Stimulated activated naive CD8-positive, alpha-beta T cell treated with anti-CD3 and anti-CD28 coated beads, Interleukin-15, amount 100 ng/mL, for 72 hours (primary cell): ENCODE results near the gene TELO2.

ENCODE experiments used
- ATAC-seq: fragments of 150-1000 bp; cut with Tn5 transposase; 2 replicates; pipeline ENCODE4 v1.10.0; 2021; ENCODE audit warnings: mild to moderate bottlenecking, moderate library complexity
- DNase-seq, 2 donors: peaks; one replicate each; pipeline ENCODE4 v3.0.0; 2021 to 2022
- H3K27ac Mint-ChIP-seq, 2 donors: one replicate each; pipeline ENCODE4 v1.8.0; 2022; ENCODE audit warnings: mild to moderate bottlenecking in 2 of 2, mixed read lengths in 2 of 2, moderate library complexity in 2 of 2
- H3K27me3 Mint-ChIP-seq: one replicate; pipeline ENCODE4 v1.8.0; 2022; ENCODE audit warnings: mixed read lengths
- H3K4me1 Mint-ChIP-seq: one replicate; pipeline ENCODE4 v1.8.0; 2022; ENCODE audit warnings: mild to moderate bottlenecking, mixed read lengths
- H3K4me3 Mint-ChIP-seq, 2 donors: one replicate each; pipeline ENCODE4 v1.8.0; 2022; ENCODE audit warnings: mild to moderate bottlenecking in 2 of 2, mixed read lengths in 2 of 2, moderate library complexity in 1 of 2
- H3K9me3 Mint-ChIP-seq, 2 donors: one replicate each; pipeline ENCODE4 v1.8.0; 2022; ENCODE audit warnings: mixed read lengths in 2 of 2

The TELO2 gene

DNA sequence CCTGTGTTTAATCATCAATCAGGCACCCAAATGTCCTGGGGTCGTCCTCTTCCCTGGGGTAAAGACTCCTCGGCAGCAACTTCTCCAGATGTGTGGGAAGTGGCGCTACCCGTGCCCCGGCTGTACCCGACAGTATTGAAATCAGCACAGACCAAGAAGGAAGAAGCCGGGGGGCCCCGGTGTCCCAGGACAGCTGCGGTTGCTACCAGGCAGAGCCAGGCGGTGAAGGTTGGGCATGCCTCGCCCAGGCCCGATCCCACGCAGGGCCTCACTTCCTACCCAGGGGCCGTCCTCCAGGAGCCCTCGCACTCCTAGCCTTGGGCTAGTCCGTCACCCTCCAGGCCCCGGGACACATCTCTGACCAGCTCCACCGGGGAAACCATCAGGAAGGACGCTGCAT lies 39.8 kb upstream of the TELO2 start:
- no peaks in the 10 kb centered on the region for H3K27me3 Mint-ChIP-seq
- no peak overlapping the region for H3K27ac Mint-ChIP-seq
- ATAC-seq = no peak
- DNase-seq = no peak
- no peak overlapping the region for H3K4me3 Mint-ChIP-seq
- H3K4me1 Mint-ChIP-seq = peaks cover 5% of the 10 kb centered on the region
- H3K9me3 Mint-ChIP-seq = no peaks in the 10 kb centered on the region

DNA sequence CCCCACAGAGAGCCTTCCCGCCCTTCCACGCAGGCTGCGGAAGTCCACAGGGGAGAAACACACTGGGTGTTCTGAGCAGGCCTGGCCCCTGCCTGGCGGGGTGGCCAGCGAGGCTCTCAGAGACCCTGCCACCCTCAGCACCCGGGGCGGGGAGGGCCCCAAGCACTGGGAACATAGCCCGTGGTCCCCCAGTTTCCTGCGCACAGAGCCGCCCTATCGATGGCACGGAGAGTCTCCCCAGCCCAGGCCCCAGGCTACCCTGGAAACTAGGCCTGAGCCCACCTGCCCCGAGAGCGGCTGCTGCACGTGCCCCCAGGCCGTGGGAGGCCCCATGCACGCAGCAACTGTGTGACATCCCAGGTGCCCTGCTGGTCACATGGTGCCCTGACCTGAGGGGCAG lies 38.6 kb upstream of the TELO2 start:
- DNase-seq = no peak
- Mint-ChIP-seq H3K4me1 (peaks cover 14% of the 10 kb centered on the region), H3K27me3 (no peaks in the 10 kb centered on the region), H3K9me3 (no peaks in the 10 kb centered on the region), H3K27ac (no peak overlapping the region), H3K4me3 (no peak overlapping the region)
- ATAC-seq = no peak

DNA sequence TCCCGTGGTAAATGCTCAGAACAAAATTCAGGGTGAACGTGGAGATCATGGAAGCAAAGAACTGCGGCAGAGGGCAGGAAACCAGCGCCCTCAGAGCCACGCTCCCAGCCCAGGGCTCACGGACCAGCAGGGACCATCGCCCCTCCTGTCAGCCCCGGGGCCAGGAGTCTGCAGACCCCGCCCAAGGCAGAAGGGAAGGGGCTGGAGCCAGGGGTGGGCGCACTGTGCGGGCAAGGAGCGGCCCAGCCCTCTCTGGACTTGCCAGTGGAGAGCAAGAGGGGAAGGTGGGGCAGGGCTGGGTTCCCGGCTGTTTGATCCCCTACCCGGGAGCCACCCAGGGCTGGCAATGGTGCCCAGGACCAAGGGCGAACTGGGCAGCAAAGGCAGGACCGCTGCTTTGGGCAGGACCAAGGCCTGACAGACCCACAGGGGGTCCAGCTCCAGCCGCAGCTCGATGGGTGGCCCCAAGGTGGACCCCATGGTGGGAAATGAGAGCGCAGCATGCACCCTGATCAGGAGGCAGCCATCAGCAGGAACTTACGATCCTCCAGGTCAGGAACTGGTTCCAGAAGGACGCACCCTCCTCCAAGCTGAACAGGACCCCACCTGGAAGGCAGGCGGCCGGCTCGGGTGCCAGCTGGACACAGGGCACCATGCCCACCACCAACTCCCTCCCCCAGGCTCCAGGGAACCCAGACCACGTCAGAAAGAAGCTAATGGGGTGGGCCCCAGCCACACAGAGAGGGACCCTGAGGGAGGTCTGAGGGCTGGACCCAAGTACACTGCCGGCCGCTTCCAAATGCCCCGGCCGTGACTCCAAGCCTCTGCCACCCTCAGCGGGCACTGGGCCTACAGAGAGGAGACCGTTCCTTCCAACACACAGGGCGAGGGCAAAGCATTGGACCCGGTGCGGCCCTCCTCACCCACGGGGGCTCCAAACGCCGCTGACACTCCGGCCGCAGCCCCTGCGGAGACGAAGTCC lies 37.7 kb upstream of the TELO2 start:
- Mint-ChIP-seq H3K27me3 (no peaks in the 10 kb centered on the region), H3K27ac (no peak overlapping the region)

DNA sequence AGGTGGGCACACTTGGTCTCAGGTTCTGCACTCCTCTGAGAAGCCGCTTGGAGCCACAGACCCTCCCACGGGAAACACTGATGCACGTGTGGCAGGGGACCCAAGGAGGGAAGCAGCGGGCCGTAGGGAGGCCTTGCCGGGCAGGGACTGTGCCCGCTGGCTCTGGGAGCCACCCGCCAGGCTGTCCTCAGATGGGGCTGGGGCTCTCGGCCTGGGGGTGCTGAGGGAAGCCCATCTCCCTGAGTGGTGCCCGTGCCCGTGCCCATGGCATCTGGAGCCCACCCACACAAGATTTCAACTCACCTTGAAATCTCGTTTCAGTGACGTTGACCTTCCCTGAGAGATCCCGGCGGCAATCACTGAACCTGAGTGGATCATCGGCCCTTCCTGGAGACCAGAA lies 36.2 kb upstream of the TELO2 start:
- Mint-ChIP-seq H3K4me3 (no peak overlapping the region), H3K27ac (no peak overlapping the region), H3K27me3 (no peaks in the 10 kb centered on the region), H3K4me1 (peaks cover 9% of the 10 kb centered on the region), H3K9me3 (no peaks in the 10 kb centered on the region)
- DNase-seq (no peak), ATAC-seq (no peak)

More for the DNA sequence above, 37.7 kb upstream of the TELO2 start:
- Mint-ChIP-seq H3K4me1 (peaks cover 14% of the 10 kb centered on the region), H3K4me3 (no peak overlapping the region), H3K9me3 (no peaks in the 10 kb centered on the region)
- DNase-seq = no peak
- no peak for ATAC-seq

DNA sequence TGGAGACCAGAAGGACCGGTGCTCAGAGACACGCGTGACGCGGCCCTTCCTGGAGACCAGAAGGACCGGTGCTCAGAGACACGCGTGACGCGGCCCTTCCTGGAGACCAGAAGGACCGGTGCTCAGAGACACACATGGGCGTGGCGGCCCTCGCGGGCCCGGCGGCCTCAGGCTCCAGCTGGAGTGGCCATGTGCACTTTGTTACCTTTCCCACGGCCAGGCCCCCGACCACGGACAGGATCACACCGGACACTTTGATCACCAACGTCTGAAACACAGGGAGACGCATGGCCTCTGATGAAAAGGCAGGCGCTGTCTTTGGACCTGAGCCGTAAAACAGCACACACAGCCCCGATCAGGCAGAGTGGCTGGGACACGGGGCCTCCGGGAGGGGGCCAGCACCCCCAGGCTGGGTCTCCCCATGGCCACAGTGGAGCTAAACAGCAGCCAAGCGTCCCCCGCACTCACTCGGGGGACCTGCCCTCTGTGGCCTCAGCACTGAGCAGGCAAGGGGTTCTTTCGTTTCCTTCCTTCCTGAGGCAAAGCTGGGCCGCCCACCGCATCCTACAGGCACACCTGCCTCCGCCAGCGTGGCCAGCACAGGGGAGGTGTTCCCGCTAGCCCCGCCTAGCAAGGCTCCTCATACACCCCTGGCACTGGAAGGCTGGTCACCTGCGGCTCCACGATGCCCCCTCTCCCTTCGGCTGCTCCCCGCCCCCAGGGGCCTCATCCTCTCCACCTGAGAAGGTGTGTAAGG lies 35.5 kb upstream of the TELO2 start:
- H3K9me3 Mint-ChIP-seq = no peaks in the 10 kb centered on the region
- H3K4me3 Mint-ChIP-seq = no peak overlapping the region
- DNase-seq = no peak
- peaks cover 9% of the 10 kb centered on the region for H3K4me1 Mint-ChIP-seq
- no peaks in the 10 kb centered on the region for H3K27me3 Mint-ChIP-seq
- ATAC-seq = no peak
- no peak overlapping the region for H3K27ac Mint-ChIP-seq

DNA sequence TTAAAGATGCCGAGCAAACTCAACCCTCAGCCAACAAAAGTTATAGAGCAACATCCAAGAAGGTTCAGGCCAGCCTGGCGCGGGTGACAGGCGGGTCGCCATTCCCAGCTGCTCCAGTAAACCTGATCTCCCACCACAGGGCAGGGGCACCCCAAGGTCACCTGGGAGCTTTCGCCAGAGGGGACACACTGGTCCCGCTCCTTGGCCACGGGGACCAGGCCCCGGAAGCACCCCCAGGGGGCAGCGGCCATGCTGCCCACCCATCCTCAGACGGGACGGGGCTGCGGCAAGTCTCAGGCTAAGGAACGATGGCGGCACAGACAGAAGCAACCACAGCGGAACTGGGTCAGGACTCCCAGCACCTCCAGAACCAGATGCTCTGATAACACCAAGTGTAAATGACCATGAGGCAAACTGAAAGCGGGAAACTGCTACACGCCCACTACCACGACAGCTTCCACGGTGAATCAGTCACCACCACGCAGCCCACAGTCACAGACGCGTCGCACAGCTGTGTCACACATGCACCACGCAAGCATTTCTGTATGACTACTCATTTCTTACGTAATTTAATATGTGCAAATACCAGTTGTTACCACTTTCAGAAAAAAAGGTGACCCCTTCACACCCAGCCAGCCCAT lies 34.7 kb upstream of the TELO2 start:
- no peak overlapping the region for H3K4me3 Mint-ChIP-seq
- no peaks in the 10 kb centered on the region for H3K9me3 Mint-ChIP-seq
- DNase-seq = peak in 1 of 2 donors; percentile 50
- peak; percentile 84 for ATAC-seq
- H3K27ac Mint-ChIP-seq = peak overlapping the region; percentile 80
- H3K27me3 Mint-ChIP-seq = no peaks in the 10 kb centered on the region
- H3K4me1 Mint-ChIP-seq = peaks cover 9% of the 10 kb centered on the region

DNA sequence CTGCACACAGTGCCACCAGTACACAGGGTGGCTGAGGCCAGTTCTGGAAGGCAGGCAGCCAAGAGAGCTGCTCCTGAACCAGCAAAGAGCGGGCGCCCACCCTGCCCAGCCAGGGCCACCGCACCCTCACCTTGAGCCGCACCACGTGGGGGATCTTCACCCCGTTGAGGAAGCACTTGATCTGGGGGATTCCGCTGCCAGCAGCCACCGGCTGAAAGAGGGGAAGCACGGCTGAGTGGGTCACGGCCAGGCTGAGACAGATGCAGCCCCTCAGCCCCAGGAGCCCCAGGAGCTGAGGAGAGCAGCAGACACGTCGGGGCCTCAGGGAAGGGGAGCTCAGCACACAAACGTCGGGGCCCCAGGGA lies 34.2 kb upstream of the TELO2 start:
- DNase-seq (no peak), ATAC-seq (no peak)
- Mint-ChIP-seq H3K4me3 (no peak overlapping the region), H3K27me3 (no peaks in the 10 kb centered on the region), H3K27ac (peak overlapping the region; percentile 80), H3K9me3 (no peaks in the 10 kb centered on the region), H3K4me1 (peaks cover 9% of the 10 kb centered on the region)

DNA sequence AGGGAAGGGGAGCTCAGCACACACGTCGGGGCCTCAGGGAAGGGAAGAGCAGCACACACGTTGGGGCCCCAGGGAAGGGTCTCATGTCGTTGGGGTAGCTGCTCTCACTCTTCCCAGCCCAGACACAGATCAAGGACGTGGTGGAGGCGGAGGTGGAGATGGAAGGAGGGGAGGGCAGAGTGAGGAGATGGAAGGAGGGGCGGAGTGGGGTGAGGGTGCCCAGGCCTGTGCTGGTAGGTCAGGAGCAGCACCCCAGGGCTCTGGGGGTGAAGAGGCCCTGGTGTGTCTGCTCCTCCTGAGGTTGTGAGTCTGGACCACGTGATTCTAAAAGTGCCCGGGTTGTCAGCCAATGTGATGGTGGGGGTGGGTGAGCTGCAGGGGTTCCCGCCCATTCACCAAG lies 33.2 kb upstream of the TELO2 start:
- Mint-ChIP-seq H3K4me1 (peaks cover 13% of the 10 kb centered on the region), H3K27ac (no peak overlapping the region), H3K9me3 (no peaks in the 10 kb centered on the region), H3K27me3 (no peaks in the 10 kb centered on the region), H3K4me3 (no peak overlapping the region)
- no peak for ATAC-seq
- no peak for DNase-seq

DNA sequence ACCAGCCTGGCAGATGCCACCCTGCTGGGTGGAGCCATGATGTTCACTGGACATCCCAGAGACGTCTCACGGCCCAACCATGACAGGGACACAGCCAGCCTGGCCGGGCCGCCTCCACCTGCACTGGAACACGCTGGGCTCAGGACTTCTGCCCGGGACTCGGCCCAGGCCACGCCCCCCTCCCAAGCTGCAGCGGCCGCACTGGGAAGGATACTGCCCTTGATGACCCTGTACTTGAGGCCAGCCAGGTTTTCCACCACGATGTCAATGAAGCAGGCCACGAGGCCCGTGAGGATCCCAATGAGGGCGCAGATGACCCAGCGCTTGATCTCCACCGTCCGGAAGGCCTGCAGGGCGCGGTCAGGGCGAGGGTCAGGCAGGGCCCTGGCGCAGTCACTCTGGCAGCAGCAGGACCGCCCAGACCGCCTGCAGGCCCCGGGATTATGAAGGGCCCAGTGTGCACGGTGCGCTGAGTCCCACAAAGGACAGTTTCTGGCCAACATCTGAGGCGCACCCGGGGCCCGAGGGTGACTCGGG lies 32.5 kb upstream of the TELO2 start:
- Mint-ChIP-seq H3K4me3 (no peak overlapping the region), H3K9me3 (no peaks in the 10 kb centered on the region), H3K27ac (no peak overlapping the region), H3K27me3 (no peaks in the 10 kb centered on the region), H3K4me1 (peaks cover 14% of the 10 kb centered on the region)
- DNase-seq (no peak), ATAC-seq (no peak)

DNA sequence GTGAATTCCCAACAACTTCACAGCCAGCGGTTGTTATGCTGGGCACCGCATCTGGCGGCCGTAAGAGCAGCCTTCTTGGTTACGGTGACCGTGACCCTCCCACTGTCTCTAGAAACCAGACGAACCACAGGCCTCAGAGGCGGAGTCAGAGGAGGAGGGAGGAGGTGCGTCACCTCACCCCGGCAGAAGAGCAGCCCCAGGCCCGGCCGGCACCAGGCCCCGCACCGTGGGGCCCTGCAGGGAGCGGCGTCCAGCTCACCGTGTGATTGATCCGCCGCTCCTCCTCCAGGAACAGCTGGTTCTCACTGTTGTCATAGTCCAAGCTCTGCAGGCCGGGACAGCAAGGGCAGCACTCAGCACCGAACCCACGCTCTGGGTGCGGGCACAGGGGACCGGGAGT lies 32.0 kb upstream of the TELO2 start:
- H3K4me1 Mint-ChIP-seq = peaks cover 14% of the 10 kb centered on the region
- no peaks in the 10 kb centered on the region for H3K9me3 Mint-ChIP-seq
- H3K4me3 Mint-ChIP-seq = no peak overlapping the region
- H3K27ac Mint-ChIP-seq = no peak overlapping the region
- ATAC-seq = no peak
- no peak for DNase-seq
- H3K27me3 Mint-ChIP-seq = no peaks in the 10 kb centered on the region

DNA sequence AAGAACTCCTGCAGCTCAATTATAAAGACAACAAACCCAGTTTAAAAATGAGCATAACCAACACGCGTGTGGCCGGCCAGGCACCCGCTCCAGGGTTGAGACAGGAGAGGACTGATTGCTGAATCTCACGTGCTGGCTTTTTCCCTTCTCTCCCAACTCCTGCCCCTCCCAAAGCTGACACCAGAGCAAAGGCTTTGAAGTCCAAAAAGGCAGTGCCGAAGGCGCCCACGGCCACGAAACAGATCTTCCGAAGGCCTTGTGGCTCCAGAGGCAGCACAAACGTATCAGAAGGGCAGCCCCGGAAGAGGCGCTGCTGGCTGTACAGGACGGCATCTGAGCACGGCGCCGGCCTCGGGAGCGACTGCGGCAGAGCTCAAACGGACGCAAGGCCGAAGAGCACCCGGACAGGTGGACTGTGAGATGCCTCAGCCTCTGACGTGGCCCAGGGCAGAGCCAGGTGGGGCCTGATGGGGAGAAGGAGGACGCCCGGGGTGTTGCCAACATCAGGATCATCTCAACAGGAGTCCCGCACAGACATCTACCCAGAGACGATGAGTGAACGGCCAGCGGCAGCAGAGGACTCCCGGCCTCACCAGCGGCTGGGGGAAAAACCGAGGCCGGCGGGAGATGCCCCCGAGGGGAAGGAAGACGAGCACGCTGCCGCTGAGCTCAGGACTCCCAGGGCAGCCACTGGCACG lies 28.8 kb upstream of the TELO2 start:
- peaks cover 18% of the 10 kb centered on the region for H3K4me1 Mint-ChIP-seq
- DNase-seq (no peak), ATAC-seq (no peak)
- H3K4me3 Mint-ChIP-seq = no peak overlapping the region
- no peaks in the 10 kb centered on the region for H3K27me3 Mint-ChIP-seq
- H3K27ac Mint-ChIP-seq = peak overlapping the region in 1 of 2 donors; percentile 27
- no peaks in the 10 kb centered on the region for H3K9me3 Mint-ChIP-seq

DNA sequence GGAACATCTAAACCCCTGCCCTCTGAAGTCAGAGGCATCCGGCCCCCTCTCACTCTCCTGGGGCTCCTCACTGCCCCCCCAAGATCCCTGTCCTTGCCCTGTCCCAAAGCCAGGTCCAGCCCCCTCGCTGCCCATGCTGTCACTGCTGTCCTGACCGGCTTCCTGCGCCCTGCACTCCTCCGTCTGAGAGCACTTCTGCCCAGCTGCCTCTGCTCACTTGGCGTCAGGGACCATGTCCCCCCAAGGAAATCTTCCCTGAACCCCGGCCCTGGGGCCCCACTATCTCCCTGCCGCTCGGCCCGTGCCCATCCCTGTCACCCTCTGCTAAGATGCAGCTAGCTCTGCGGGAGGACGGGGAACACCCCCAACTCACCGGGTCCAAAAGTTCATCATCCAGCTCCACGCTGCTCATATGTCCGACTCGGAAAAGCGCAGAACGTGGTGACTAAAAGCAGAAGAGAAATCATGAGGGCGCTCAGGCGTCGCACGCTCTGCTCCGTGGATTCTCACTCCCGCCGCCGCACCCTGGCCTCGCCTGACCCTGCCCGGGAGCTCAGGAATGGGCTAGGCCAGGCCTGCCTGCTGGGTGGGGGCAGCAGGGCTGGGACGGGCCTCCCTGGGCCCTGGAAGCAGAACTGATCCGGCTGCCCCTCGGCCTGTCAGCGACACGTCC lies 28.1 kb upstream of the TELO2 start:
- no peaks in the 10 kb centered on the region for H3K9me3 Mint-ChIP-seq
- DNase-seq (no peak), ATAC-seq (no peak)
- H3K4me1 Mint-ChIP-seq = peaks cover 23% of the 10 kb centered on the region
- H3K4me3 Mint-ChIP-seq = no peak overlapping the region
- no peaks in the 10 kb centered on the region for H3K27me3 Mint-ChIP-seq
- H3K27ac Mint-ChIP-seq = peak overlapping the region in 1 of 2 donors; percentile 2

DNA sequence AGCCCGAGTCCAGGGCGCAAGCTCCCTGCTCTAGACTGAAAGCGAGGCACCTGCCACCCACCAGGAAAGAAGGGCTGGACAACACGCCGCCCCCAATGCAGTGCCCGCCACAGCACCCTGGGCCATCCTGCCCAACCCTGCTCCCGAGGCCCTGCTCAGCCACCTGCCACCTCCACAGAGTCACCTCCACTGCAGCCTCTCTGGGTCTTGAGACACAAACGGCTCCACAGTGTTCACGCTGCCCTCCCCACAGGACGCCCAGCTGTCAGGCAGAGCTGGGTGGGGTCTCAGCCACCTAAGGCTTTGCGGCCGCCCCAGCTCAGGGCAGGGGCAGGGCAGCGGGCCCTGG lies 27.6 kb upstream of the TELO2 start:
- ATAC-seq = no peak
- H3K4me3 Mint-ChIP-seq = no peak overlapping the region
- peaks cover 28% of the 10 kb centered on the region for H3K4me1 Mint-ChIP-seq
- no peaks in the 10 kb centered on the region for H3K27me3 Mint-ChIP-seq
- no peak for DNase-seq
- no peaks in the 10 kb centered on the region for H3K9me3 Mint-ChIP-seq
- H3K27ac Mint-ChIP-seq = peak overlapping the region in 1 of 2 donors; percentile 42

DNA sequence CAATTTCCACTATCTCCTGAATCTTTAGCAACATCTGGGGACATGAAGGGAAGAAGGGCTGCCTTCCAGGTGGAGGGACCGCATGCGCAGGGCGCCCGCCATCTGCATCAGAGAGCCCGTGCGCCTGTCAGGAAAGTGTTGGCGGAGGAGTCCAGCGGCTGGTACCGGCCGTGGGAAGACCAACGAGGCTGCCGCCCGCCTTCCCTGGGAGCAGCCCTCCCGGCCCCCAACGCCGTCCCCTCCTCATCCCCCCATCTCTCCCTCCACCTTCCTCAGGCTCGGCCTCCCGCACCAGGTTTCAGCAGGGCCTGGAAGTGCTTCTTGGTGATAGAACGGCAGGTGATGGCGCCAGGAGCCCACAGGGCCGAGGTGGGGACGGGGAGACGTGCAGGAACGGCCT lies 27.1 kb upstream of the TELO2 start:
- DNase-seq (no peak), ATAC-seq (no peak)
- Mint-ChIP-seq H3K9me3 (no peaks in the 10 kb centered on the region), H3K27ac (peak overlapping the region in 1 of 2 donors; percentile 42), H3K4me3 (no peak overlapping the region), H3K4me1 (peaks cover 34% of the 10 kb centered on the region), H3K27me3 (no peaks in the 10 kb centered on the region)
